ENCODE data around the gene DUSP7.

Gene DUSP7

DNA sequence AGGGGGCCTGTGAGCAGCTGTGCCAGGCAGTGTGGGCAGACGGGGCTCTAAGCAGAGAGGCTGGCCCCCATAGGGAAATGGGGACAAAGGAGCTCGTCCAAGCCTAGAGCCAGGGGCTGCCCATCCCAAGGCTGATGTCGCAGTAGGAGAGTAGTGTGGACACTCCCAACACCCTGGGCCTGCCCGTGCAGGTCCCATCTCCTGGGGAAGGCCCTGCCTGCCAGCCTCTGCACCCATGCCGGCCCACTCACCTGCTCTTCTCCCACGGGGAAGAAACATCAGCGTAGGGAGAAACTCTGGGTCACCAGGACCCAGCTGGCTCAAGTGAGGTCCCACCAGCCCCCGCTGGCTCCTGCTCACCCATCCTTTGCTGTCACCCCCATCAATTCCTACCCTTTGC, 10.7 kb upstream of the DUSP7 start:
- DNase-seq: no peak

GRCh38 chr3:52065264-52065756, 8.9 kb upstream of the DUSP7 start:
- no peak for DNase-seq

- DNase-seq: no peak
These were observed 8.2 kb upstream of the DUSP7 start for GRCh38 chr3:52064561-52064960.

DNA sequence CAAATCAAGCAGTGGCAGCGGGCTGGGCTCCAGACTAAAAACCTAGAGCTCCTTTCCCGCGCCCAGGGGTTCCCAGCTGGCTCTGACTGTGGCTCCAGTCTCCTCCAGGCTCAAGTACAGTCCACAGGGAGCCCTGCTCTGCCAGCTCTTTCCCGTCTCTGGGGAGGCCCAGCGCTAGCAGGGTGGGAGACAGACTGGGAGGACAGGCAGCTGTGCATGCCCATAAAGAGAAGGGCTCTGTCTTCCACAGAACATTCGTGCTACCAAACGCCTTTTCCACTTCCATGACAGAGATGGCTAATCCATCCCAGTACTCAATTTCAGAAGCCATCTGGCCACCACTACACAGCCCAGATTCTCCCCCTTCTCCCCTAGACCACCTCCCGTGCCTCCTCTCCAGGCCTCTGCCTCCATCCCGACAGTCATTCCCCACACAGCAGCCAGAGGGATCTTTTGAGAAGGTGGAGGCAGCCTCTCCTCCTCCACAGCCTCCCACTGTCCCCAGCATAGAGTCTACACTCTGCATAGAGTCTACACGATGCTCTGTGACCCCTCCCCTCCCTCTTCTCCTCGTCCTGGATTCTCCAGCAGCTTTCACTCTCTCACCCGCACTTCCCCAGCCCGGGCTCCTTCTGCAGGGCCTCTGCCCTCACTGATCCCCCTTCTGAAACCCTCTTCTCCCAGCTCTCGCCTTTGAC, 6.8 kb upstream of the DUSP7 start:
- DNase-seq: no peak

- DNase-seq: peak; percentile 26
These were observed 6.1 kb upstream of the DUSP7 start for GRCh38 chr3:52062505-52062904.

- DNase-seq: no peak
These were observed 4.9 kb upstream of the DUSP7 start for GRCh38 chr3:52061121-52061910.

GRCh38 chr3:52059781-52060180, 3.4 kb upstream of the DUSP7 start:
- DNase-seq: no peak

- DNase-seq: no peak
These were observed 1.6 kb upstream of the DUSP7 start for GRCh38 chr3:52057812-52058495.

- peak; percentile 91 for DNase-seq
These were observed 819 bp upstream of the DUSP7 start for GRCh38 chr3:52056968-52057811.

- DNase-seq: no peak
These were observed 627 bp downstream of the DUSP7 start for GRCh38 chr3:52055537-52056351.

GRCh38 chr3:52054661-52055511, 1.5 kb downstream of the DUSP7 start:
- no peak for DNase-seq

DNA sequence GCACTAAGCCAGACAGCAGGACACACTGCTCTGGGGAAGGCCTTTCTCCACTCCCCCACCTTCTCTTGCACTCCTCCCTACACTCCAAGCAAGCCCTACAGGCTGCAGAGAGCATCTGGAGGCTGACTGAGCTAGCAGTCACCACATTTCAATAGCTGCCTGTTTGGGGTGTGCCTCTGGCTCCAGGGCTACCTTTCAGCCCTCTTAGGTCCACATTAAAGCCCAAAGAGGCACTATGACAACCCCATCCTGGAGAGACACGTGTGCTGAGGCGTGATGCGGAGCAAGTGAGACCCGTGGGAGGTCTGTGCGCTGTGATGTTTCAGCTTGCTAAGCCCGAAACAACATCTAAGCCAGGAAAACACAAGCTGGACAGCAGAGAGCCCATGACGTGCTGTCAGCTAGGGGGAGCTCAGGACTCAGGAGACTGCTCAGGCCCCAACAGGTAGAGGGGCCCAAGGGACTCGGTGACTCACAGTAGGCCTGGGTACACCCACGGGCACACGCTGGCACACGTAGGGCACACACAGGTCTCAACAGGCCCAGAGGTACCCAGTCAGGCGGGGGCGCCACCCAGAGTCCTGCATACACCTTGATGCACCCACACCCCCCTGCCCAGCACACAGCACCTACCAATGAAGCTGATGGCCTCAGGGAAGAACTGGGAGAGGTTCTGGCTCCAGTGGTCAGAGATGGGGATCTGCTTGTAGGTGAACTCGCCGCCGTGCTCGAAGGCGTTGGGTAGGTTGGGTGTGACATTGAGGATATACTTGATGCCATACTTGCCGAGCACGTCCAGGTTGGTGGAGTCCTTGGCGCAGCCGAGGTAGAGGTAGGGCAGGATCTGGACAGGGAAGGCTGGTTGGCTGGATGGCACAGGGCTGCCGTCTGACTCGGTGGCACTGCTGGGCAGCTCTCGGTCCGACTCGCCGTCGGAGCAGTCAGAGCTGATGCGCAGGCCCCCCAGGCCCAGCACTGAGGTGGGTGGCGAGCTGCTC, 2.8 kb downstream of the DUSP7 start:
- DNase-seq: no peak

DNA sequence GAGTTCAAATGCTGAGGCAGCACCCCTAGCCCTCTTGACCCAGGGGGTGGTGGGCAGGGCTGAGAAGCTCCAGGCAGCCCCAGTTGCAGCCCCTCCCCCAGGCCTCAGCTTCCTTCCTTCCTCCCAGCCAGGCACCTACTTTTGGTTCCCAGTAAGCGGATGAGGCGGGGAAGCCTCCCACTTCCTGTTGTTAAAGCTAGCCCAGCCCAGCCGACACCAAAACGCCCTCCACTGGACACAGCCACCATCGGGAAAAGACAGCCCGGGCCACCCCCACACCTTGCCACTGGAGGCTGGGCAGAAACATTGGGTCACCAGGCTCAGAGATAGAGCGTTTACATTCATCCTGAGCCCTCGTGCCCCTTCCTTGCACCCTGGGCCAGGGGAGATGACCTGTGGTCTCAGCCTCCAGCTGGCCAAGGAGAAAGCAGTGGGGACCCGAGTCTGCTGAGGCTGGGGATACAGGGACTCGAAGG, 3.5 kb downstream of the DUSP7 start:
- no peak for DNase-seq

GRCh38 chr3:52051444-52051843, 4.9 kb downstream of the DUSP7 start:
- no peak for DNase-seq

DNA sequence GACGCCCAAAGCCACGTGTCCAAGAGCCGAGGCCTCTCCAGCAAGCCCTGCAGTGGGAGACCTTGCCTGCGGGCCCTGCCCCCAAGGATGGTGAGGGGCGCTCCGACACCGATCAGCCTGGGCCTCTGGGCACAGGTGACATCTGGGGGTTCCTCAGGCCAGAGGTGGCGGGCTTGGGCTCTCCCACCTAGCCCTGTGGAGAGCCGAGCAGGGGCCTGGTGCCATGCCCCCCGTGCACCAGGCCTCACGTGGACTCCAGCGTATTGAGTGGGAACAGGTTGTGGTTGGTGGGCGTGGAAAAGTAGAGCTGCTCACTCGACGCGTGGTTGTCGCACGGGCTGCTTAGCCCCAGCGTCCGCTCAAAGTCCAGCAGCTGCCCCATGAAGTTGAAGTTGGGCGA, 5.8 kb downstream of the DUSP7 start:
- no peak for DNase-seq

- no peak for DNase-seq
These were observed 6.9 kb downstream of the DUSP7 start for GRCh38 chr3:52049503-52049902.

- no peak for DNase-seq
These were observed 8.9 kb downstream of the DUSP7 start for GRCh38 chr3:52047295-52047960.

- DNase-seq: no peak
These were observed 9.5 kb downstream of the DUSP7 start for GRCh38 chr3:52046902-52047239.
